WERI-Rb-1 (cell line): ENCODE data around the gene LPCAT1.

Source experiments
- DNase-seq: peaks from one replicate; pipeline ENCODE4 v3.0.0-alpha.2; 2020
- H3K27ac ChIP-seq: fragments of 250-450 bp; sonication (Bioruptor Pico); 2 replicates; pipeline ENCODE4 v1.5.1; 2020; ENCODE audit warnings: mild to moderate bottlenecking, moderate library complexity
- H3K27me3 ChIP-seq: fragments of 250-450 bp; sonication (Bioruptor Pico); 2 replicates; pipeline ENCODE4 v1.5.1; 2021; ENCODE audit warnings: mild to moderate bottlenecking, low read depth, moderate library complexity; ENCODE audit not compliant: insufficient read depth, severe bottlenecking
- H3K36me3 ChIP-seq: fragments of 250-450 bp; sonication (Bioruptor Pico); 2 replicates; pipeline ENCODE4 v1.5.1; 2020; ENCODE audit warnings: mild to moderate bottlenecking, moderate library complexity
- H3K4me3 ChIP-seq: 2 replicates; pipeline ENCODE4 v1.5.1; 2011; ENCODE audit warnings: low read depth, mild to moderate bottlenecking, control low read depth, low read length
- H3K9me3 ChIP-seq: fragments of 250-450 bp; sonication (Bioruptor Pico); 2 replicates; pipeline ENCODE4 v1.5.1; 2021; ENCODE audit warnings: mild to moderate bottlenecking, moderate library complexity; ENCODE audit not compliant: severe bottlenecking
- TF ChIP-seq, protein P1 (sequence below): IDR thresholded peaks from 2 replicates; pipeline ENCODE4 v1.5.1; 2011; ENCODE audit warnings: low read depth, mild to moderate bottlenecking, control low read depth, inconsistent platforms, low read length

LPCAT1 gene

DNA sequence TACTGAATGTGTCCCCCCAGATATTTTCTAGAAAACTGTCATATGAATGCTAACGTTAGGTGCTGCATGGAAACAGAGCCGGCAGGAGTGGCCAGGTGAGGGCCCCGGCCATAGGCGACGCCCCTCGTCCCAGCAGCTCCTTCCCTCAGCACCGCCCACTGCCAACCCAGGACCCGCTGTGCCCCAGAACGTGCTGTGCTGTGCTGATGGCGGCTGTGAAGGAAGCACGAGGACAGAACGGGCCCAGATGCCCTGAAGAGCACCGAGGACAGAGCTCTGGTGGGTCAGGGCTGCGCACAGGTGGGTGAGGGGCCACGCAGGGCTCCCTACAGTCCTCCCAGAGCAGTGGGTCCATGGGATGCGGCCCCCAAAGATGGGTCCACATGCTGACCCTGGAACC is 30.3 kb downstream of the LPCAT1 start:
- Histone ChIP-seq H3K9me3 (no peaks in the 10 kb centered on the region), H3K27ac (no peak overlapping the region), H3K27me3 (no peaks in the 10 kb centered on the region), H3K4me3 (no peak overlapping the region), H3K36me3 (peaks cover 87% of the 10 kb centered on the region)
- TF ChIP-seq, protein P1, sequence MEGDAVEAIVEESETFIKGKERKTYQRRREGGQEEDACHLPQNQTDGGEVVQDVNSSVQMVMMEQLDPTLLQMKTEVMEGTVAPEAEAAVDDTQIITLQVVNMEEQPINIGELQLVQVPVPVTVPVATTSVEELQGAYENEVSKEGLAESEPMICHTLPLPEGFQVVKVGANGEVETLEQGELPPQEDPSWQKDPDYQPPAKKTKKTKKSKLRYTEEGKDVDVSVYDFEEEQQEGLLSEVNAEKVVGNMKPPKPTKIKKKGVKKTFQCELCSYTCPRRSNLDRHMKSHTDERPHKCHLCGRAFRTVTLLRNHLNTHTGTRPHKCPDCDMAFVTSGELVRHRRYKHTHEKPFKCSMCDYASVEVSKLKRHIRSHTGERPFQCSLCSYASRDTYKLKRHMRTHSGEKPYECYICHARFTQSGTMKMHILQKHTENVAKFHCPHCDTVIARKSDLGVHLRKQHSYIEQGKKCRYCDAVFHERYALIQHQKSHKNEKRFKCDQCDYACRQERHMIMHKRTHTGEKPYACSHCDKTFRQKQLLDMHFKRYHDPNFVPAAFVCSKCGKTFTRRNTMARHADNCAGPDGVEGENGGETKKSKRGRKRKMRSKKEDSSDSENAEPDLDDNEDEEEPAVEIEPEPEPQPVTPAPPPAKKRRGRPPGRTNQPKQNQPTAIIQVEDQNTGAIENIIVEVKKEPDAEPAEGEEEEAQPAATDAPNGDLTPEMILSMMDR = no peak
- no peak for DNase-seq

DNA sequence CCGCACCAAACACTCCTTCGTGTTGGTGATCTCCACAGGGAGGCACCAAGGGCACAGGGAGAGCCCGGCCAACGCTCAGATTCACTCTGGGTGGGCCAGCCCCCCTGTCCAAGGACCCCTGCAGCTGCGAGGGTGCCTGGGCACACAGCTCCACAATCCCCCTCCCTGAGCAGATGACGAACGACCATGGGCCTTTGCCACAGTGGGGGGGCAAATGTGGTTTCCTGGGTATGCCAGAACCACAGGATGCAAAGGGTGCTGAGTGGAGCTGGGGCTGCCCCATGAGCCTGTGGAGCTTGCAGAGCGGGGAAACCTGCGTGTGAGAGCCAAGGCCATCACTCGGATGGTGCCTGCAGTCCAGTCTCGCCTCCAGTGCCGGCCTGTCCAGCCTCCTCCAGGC is 31.0 kb downstream of the LPCAT1 start:
- H3K9me3 ChIP-seq = no peaks in the 10 kb centered on the region
- no peak for DNase-seq
- no peak overlapping the region for H3K4me3 ChIP-seq
- TF ChIP-seq, protein P1 = no peak
- H3K27me3 ChIP-seq = no peaks in the 10 kb centered on the region
- H3K27ac ChIP-seq = no peak overlapping the region
- peaks cover 87% of the 10 kb centered on the region for H3K36me3 ChIP-seq

DNA sequence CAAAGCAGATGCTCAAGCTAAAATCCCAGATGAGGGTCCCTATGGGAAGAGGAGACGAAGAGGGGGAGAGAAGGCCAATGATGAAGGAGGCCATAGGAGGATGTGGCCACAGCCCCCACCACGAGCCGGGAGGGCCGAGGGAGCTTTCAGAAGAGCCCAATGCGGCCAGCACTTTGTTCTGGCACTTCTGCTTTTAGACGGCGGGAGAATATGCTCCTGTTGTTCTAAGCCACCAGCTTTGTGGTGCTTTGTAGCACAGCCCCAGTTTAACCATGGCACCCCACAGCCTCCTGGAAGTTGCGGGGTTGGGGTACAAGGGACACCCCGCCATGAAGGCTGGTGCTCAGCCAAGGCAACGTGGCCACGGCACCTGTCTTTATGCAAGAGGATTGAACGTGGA is 33.4 kb downstream of the LPCAT1 start:
- no peak for DNase-seq
- Histone ChIP-seq H3K27me3 (no peaks in the 10 kb centered on the region), H3K4me3 (no peak overlapping the region), H3K9me3 (no peaks in the 10 kb centered on the region), H3K36me3 (peaks cover 96% of the 10 kb centered on the region), H3K27ac (no peak overlapping the region)
- TF ChIP-seq, protein P1 = no peak

DNA sequence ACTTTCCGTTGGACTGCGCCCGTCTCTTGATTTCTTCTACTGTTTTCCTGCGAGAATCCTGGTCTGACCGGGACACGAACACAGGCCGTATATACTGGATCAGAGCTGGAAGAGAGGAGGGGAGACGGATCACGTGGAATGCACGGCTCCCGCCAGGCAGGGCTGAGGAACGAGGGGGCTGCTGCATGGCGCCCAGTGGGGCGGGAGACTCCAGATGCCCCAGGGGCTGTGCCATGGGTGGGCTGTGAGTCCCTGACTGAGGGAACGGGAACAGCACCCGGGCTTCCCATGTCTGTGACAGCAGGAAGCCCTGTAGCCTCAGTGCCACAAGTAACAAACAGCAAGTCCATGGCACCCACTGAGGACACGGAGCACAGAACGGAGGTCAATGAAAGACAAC is 34.0 kb downstream of the LPCAT1 start:
- no peak for DNase-seq
- Histone ChIP-seq H3K27me3 (no peaks in the 10 kb centered on the region), H3K4me3 (no peak overlapping the region), H3K9me3 (no peaks in the 10 kb centered on the region), H3K36me3 (peaks cover 93% of the 10 kb centered on the region), H3K27ac (no peak overlapping the region)
- TF ChIP-seq, protein P1 = no peak

DNA sequence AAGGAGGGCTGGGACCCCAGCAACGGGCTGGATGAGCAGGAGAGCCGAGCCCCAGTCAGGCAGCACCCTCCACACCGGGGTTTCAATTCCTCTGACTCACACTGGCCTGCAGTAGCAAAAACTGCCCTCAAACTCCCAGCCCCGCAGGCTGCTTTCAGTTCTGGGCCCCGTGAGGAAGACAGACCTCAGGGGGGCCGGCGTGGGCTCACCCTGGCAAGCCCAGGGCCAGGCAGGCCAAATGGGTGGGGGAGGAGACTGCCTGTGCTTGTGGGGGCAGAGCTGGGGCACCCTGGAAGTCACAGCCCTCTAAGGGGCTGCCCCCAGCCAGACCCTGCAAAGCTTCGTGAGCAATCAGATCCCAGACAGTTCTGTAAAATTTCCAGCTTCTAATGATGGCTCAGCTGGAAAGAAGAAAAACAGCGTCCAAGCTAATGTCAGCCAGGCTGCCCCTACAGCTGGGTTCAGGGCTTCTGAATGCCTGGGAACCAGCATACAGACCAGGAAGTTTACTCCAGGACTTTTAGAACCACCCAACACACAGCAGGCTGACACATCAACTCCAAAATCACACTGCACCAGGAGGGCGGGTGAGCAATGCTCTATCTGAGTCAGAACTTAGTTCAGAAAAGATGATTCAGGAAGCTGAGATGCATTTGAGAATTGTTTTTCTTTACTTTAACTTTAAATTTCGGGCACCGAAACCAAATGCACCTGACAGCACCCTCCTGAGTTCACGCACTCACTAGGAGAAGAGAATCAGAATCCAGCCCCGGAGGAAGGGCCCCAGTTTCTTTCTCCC is 34.7 kb downstream of the LPCAT1 start:
- TF ChIP-seq, protein P1 = no peak
- no peak for DNase-seq
- Histone ChIP-seq H3K4me3 (no peak overlapping the region), H3K9me3 (no peaks in the 10 kb centered on the region), H3K27me3 (no peaks in the 10 kb centered on the region), H3K27ac (no peak overlapping the region), H3K36me3 (peaks cover 87% of the 10 kb centered on the region)
